ENCODE data around the gene FNDC3A.

- TF ChIP-seq CTCF (IDR thresholded peaks at IDR 0.05) (no peak), POLR2AphosphoS5 (IDR thresholded peaks at IDR 0.05) (no peak), EP300 (IDR thresholded peaks at IDR 0.05) (no peak)
Measured at GRCh38 chr13:49208619-49209018, 232.9 kb downstream of the FNDC3A start.

Data from stomach (tissue), 4 donors.